ENCODE data around the gene FN1.
"Not testable (repeated sequence)": the region's sequence is repeated elsewhere in the genome, so short reads cannot be mapped to it uniquely, and the experiment has no call there.

Gene FN1

DNA sequence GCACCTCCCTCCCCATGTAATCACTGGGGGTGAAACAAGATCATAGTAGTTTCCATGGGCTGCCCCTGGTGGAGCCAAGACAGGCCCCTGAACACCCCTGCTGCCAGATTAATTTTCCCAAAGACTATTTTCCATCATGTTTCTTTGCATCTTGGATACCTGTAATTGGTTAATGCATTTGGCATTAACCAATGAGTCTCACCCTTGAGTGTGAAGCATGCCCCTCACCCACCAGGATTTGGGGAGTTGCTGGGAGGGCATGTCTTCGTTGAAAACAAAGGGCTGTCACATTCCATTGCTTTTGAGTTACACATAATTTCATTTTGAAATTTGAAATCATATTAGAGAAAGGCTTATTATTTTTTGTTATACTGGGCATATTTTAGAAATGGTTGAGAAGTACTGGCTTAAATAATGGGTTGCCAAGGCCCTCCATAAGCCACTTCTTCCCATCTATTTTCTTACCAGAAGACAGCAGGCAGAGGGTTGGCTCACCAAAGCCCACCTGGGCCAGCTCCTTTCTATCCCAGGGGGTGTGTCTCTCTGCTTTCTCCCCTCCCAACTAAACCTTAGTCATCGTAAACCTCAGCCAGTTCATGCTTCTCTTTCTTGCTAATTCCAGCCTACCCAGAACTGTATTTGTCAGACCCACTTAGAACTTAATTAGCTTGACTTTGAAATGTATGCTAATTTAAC is 72.3 kb downstream of the FN1 start:
- DNase-seq: no peak

DNA sequence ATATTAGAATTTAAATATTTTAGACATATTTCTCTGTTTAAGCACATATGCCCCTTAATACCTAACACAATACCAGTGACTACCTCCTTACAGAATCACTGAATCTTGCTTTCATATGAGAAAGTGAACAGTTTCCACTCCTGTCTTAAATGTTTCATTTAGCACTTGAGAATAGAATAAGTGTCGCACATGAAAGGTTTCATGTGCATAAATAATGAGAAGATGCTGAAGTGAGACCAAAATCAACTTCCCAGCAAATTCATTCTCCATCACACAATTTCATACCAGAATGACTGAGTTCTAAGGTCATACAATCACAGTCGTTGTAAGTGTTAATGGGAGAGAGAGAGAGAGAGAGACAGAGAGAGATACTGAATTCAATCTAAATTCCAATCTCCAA is 72.8 kb downstream of the FN1 start:
- no peak for DNase-seq

DNA sequence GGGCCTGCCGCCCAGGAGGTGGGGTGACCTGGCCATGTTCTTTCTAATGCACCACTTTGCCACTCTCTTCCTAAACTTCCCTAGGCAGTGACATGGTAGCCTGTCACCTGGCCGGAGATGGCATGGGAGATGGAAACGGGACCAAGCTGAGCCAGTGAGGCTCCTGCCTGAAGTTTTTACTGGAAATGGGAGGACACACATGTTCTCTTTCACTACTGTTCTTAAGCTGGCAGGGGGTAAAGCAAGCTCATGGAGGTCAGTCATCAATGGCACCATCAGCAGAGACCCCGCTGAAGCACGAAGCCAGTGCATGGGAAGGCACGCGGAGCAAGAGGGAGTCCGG is 73.3 kb downstream of the FN1 start:
- no peak for DNase-seq

DNA sequence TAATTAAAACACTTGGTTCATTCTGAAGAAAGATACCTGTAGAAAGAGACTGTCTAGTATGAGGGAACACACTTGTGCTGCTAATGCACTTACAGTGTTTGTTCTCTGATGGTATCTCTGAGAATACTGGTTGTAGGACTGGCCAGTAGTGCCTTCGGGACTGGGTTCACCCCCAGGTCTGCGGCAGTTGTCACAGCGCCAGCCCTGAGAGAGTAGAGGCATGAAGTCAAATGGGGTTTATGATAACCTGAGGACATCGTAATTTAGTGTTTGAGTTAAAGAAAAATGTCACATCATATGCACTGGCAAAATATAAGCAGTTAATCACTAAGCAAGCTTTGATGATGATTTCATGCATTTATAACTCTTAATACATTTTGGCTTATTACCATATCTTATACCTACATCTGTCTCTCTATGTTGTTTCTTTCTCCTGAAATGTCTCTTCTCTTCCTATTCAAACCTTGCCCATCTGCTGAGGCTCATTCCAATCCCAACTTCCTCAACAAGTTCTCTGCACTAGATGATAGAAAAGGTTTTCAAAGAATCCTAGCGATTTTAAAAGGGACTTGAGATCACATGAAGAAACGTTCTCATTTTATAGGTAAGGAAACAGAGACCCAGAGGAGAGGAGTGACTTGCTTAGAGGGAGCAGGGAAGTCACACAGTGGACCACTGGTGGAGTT is 73.8 kb downstream of the FN1 start:
- no peak for DNase-seq

DNA sequence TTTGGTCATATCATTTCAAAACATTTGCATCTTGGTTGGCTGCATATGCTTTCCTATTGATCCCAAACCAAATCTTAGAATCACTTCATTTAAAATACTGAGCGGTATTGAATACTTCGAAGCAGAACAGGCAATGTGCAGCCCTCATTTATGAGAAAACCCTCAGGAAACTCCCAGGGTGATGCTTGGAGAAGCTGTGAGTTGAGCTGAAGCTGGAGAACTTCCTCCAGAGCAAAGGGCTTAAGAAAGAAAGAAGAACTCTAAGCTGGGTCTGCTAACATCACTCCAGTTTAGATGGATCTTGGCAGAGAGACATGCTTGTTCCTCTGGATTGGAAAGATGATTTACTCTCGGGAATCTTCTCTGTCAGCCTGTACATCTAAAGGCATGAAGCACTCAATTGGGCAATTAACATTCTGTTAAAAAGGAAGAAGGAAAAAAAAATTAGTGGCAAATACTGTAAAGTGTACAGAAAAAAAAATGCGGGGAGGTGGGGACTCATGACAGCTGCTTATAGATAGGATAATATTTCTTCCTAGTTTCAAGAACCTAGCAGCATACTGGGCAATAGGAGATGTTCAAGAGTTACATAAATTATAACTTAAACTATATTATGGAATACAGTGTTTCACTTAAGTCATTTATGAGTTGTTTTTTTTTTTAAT is 74.5 kb downstream of the FN1 start:
- no peak for DNase-seq

- DNase-seq: no peak
These were observed 75.3 kb downstream of the FN1 start for GRCh38 chr2:215360596-215360995.

DNA sequence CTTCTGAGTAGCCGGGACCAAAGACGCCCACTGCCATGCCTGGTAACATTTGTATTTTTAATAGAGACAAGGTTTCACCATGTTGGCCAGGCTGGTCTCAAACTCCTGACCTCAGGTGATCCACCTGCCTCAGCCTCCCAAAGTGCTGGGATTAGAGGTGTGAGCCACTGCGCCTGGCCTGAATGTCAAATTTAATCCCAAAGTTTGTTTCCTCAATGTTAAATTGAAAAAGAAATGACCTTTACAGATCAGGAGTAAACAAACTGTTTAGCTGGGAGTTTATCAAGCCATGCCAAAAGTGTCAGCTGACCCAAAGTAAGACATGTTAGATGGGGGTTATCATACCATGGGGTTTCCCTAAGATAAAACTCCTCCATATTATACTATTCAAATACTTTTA is 75.8 kb downstream of the FN1 start:
- not testable (repeated sequence) for DNase-seq

DNA sequence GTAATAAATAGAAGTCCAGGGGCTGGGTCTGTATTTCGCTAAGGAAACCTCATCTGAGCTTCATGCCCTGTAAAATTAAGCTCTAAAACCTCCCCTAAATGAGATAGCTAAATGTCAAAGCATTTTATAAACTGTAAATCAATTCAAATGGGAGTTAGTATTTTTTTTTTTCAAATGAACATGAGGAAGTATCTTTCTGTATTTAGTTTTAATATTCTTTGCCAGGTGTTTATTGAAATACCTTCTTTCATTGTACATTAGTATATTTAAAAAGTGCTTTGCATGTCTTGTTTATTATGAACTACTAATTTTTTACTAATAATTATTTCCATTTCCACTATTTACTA is 76.3 kb downstream of the FN1 start:
- no peak for DNase-seq

- DNase-seq: no peak
These were observed 76.8 kb downstream of the FN1 start for GRCh38 chr2:215358891-215359575.

DNA sequence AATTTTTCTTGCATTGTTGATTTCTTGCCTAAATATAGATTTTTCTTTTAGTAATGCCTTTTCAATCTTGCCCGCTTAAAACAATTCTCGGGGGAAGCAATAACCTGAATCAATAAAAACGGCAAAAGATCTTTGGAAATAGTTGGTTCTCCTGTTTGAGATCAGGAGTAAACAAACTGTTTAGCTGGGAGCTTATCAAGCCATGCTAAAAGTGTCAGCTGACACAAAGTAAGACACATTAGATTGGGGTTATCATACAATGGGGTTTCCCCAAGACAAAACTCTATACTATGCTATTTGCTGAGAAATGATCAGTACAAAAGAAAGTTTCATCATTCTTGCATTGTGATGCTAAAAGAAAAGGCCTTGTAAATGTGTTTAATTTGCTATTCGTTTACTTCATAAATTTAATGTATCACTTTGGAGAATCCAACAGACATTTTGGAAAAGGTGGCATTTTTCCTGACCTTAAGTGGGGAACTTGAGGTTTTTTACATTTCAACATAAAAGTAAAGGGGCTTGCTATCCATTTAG is 77.5 kb downstream of the FN1 start:
- DNase-seq: no peak

DNA sequence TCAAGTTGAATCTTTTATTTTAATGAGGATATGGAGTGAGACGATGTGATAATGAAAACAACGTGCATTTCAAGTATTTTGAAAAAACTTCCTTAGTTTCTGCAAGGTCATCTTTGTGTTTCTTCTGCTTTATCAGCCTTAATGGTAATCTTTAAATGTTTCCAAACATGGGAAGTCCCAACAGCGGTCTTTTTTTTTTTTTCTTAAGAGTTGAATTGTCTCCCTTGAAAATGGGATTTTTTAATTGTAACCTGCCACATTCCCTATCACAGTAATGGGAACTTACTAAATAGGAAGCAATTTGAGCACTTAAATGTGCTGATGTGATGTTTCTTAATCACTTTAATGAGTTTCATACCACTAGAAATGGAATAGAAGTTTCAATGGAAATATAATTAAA is 78.2 kb downstream of the FN1 start:
- DNase-seq: no peak

DNA sequence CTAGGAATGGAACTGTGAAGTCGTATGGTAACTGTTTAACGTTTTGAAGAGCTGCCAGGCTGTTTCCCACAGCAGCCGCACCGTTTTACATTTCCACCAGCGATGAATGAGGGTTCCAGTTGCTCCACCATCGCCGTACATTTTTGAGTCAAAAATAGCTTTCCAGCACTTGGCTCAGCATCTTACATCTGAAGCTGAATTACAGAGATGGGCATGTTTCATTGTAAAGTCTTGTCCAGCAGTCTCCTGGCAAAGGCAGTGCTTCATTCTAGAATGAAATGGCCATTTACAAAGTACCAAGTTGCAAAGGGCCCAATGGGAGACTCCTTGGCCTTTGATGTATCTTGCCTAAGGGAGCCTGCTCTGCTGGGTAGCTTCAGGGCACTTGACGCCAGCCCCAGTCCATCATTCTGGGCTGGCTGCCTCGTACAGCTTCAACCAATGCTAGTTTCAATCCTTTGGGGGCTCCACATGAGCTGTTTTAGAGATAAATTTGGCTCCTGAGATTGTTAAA is 78.9 kb downstream of the FN1 start:
- DNase-seq: no peak

- no peak for DNase-seq
These were observed 79.4 kb downstream of the FN1 start for GRCh38 chr2:215356334-215356947.

DNA sequence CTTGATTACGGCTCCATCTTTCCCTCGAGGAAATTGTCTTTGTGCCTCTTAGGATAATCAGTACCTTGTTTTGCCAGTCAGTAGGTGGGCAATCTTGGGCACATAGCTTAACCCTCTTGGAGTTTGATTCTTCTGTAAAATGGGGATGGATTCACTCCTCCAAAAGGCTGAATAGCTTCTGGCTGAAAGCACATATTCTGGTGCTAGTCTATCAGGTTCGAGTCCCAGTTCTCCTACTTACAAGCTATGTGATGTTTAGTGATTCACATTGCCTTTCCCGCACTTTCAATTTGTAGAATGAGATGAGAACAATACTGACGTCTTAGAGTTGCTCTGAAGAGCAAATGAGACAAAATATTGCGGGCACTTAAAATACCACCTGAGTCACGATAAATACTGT is 80.1 kb downstream of the FN1 start:
- no peak for DNase-seq

DNA sequence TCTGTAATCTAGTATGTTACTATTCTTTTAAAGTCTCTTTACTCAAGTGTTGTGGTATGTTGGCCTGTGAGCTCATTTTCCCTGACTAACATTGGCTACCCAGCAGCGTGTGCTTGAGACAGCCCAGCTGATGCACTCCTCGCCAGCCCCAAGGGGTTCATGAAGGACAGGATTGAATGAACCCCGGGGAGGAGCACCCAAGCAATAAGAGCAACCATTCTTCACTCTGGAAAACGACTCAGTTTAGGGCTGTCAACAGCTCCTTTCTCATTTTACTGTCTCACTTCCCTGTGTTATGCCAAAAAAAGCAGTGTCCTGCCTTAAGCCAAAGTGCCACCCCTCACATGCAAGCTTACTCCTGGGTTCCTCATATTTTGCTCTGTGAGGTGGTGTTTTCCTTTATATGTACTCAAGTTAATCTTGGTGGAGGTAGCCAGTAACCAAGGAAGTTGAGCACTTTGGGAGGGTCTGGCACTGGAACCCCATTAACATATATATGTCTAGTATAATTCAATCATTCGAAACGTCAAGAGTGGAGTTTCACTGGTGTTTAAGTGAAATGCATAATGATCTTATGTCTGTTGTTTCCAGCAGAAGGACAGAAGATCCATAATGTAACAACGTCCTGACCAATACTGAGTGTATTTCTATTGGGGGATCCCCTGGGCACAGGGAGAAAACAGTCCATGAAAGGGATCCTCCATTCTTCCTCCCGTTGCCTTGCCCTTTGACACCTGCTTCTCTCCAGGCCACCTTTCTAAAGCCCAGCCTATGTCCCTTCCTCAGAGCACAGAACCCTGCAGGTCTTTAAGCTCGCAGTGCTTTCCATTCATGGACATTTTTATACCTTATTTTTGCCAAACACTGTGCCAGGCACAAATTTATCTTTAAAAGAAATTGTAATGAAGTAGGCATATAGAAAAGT is 80.8 kb downstream of the FN1 start:
- no peak for DNase-seq

GRCh38 chr2:215352602-215353001 is 83.3 kb downstream of the FN1 start:
- no peak for DNase-seq

DNA sequence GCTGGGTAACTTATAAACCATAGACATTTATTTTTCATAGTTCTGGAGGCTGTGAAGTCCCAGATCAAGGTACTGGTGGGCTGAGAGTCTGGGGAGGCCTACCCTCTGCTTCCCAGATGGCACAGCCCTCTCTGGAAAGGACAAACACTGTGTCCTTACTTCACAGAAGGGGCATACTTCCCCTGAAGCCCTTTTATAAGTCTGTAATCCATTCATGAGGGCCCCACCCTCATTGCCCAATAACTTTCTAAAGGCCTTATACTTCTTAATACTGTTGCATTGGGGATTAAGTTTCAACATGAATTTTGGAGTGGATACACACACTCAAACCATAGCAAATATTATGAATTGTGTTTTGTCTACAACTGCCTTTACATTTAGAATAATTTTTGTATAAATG is 88.0 kb downstream of the FN1 start:
- DNase-seq: no peak

- no peak for DNase-seq
These were observed 96.8 kb downstream of the FN1 start for GRCh38 chr2:215338883-215339679.

DNA sequence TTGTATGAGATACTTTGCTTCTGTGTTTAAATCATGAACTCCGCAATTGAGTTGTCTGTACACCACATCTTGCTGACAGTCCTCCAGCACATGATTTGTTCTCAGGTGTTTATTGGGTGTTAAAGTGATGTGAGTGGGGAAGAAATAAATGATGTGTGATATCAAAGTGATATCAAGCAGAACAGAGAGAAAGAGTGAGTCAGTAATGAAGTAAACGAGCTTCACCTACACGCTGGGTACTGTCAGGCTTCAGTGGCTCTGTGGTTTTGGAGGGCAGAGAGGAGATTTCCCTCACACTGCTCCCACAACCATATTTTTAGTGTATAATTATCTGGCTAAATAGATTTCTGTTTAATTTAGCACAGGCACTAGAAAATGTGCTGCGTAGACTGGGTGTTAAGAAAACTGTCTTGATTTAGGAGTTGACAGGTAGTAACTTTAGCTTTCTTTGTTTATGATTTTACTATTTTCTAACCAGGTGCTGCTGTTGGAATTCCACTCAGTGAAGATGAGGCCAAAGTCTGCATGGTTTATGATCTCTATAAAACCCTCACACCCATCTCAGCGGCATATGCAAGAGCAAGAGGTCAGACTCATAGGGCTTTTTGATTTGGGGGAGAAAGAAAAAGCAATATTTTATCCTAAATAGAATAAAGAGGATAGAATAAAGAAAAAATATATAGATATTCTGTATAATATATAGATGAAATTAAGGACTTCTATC is 102.8 kb downstream of the FN1 start:
- no peak for DNase-seq

- no peak for DNase-seq
These were observed 107.8 kb downstream of the FN1 start for GRCh38 chr2:215328066-215328465.

All from activated gamma-delta T cell (primary cell).